GM10248 (cell line): ENCODE results near the gene HASPIN.
"Not testable (repeated sequence)": the region's sequence is repeated elsewhere in the genome, so short reads cannot be mapped to it uniquely, and the experiment has no call there.

Source experiments
- CTCF ChIA-PET: fragments of 300-600 bp; sonication (Branson Sonifier 250); formaldehyde crosslinking; extraction: SDS; loops from one replicate; lab custom pipeline; 2021; ENCODE audit warnings: antibody characterized with exemption; lab: Yijun Ruan, JAX
- POLR2A ChIA-PET: fragments of 350-650 bp; sonication (Branson Sonifier 250); formaldehyde crosslinking; extraction: SDS; loops from one replicate; lab custom pipeline; 2020; ENCODE audit warnings: antibody characterized with exemption; lab: Yijun Ruan, JAX
- DNase-seq: peaks from one replicate; pipeline ENCODE4 v3.0.0; 2012; ENCODE audit errors: extremely low spot score
- TF ChIP-seq, protein P1 (sequence below): IDR thresholded peaks from 2 replicates; pipeline ENCODE4 v1.5.1; 2012; ENCODE audit warnings: mild to moderate bottlenecking, low read depth; ENCODE audit errors: extremely low read depth, missing control alignments, control extremely low read depth

HASPIN gene

GRCh38 chr17:3718201-3718600 is 5.5 kb upstream of the HASPIN start:
- DNase-seq, result no peak
- ChIA-PET CTCF (interaction anchor here (1.0 to 1.9 kb wide), 4 partner anchors 12 to 23 kb away, joined by 3 to 6 read pairs (median 4); no protein-coding TSS in a partner anchor), POLR2A (no interaction called here)
- TF ChIP-seq, protein P1, sequence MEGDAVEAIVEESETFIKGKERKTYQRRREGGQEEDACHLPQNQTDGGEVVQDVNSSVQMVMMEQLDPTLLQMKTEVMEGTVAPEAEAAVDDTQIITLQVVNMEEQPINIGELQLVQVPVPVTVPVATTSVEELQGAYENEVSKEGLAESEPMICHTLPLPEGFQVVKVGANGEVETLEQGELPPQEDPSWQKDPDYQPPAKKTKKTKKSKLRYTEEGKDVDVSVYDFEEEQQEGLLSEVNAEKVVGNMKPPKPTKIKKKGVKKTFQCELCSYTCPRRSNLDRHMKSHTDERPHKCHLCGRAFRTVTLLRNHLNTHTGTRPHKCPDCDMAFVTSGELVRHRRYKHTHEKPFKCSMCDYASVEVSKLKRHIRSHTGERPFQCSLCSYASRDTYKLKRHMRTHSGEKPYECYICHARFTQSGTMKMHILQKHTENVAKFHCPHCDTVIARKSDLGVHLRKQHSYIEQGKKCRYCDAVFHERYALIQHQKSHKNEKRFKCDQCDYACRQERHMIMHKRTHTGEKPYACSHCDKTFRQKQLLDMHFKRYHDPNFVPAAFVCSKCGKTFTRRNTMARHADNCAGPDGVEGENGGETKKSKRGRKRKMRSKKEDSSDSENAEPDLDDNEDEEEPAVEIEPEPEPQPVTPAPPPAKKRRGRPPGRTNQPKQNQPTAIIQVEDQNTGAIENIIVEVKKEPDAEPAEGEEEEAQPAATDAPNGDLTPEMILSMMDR, result no peak

- TF ChIP-seq, protein P1, result no peak
- ChIA-PET POLR2A (interaction anchor here (0.6 kb wide), 1 partner anchor 20 kb away, joined by 4 read pairs; no protein-coding TSS in a partner anchor), CTCF (interaction anchor here (1.0 to 1.5 kb wide), 2 partner anchors 13 to 18 kb away, joined by 3 read pairs; no protein-coding TSS in a partner anchor)
- no peak for DNase-seq
Measured at GRCh38 chr17:3719265-3719664, 4.4 kb upstream of the HASPIN start.

- CTCF ChIA-PET, result interaction anchor here (0.8 to 4.0 kb wide), 13 partner anchors 10 to 280 kb away, joined by 3 to 29 read pairs (median 5); partner anchors contain the start of genes CTNS, NCBP3 and SHPK
- TF ChIP-seq, protein P1, result no peak
- DNase-seq, result no peak
- POLR2A ChIA-PET, result interaction anchor here (0.5 kb wide), 1 partner anchor 488 kb away, joined by 6 read pairs; no protein-coding TSS in a partner anchor
Measured at GRCh38 chr17:3722716-3723115, 987 bp upstream of the HASPIN start.

DNA sequence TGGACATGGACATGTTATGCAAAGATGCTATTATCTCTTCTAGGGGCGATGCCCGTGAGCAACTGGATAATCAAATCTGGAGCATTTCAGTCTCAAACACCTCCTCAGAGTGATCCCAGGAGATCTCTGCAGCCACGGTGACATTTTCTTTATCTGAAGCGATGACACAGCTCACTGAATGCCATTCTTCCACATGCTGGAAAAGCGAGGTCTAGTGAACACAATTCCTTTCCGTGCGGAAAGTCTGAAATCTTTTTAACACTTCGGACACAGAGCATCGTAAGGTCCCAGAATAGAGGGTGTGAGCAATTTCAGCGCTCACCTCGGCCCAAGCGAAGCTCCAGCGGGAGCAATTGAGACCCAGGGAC is 531 bp upstream of the HASPIN start:
- POLR2A ChIA-PET, result interaction anchor here (0.5 kb wide), 1 partner anchor 488 kb away, joined by 6 read pairs; no protein-coding TSS in a partner anchor
- TF ChIP-seq, protein P1, result no peak
- no peak for DNase-seq
- CTCF ChIA-PET, result interaction anchor here (0.9 to 4.0 kb wide), 10 partner anchors 9 to 279 kb away, joined by 3 to 29 read pairs (median 8); partner anchors contain the start of genes CTNS and SHPK

- ChIA-PET CTCF (interaction anchor here (1.2 to 4.0 kb wide), 7 partner anchors 8 to 103 kb away, joined by 3 to 29 read pairs (median 14); no protein-coding TSS in a partner anchor), POLR2A (no interaction called here)
- TF ChIP-seq, protein P1, result no peak
- no peak for DNase-seq
Measured at GRCh38 chr17:3724378-3725077, 825 bp downstream of the HASPIN start.

DNA sequence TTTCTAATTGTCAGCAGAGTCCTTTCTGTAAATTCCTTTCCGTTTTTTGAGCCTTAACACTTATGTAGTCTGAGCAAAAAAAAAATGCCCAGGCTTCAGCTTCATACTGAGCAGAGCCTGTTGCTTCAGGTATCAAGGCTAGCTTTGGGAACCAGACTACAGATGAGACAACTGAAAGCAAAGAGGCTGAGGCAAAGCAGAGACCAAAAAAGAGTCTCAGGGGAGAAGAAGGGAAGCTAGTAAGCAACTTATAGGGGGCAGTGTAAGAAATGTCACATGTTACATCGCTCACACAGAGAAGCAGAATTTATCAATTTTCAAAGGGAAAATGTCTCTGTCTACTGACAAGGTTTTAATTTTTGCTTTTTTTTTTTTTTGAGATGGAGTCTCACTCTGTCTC is 3.3 kb downstream of the HASPIN start:
- POLR2A ChIA-PET, result interaction anchor here (0.6 to 0.9 kb wide), 2 partner anchors 12 to 119 kb away, joined by 3 to 4 read pairs; partner anchors contain the start of gene NCBP3
- CTCF ChIA-PET, result interaction anchor here (1.1 to 6.2 kb wide), 8 partner anchors 8 to 1311 kb away, joined by 3 to 69 read pairs (median 8); partner anchors contain the start of gene NCBP3
- TF ChIP-seq, protein P1, result no peak
- DNase-seq, result no peak

- CTCF ChIA-PET, result interaction anchor here (1.3 to 6.2 kb wide), 7 partner anchors 7 to 1312 kb away, joined by 3 to 69 read pairs (median 10); partner anchors contain the start of gene NCBP3
- POLR2A ChIA-PET, result interaction anchor here (0.7 kb wide), 1 partner anchor 45 kb away, joined by 4 read pairs; no protein-coding TSS in a partner anchor
- not testable (repeated sequence) for DNase-seq
Measured at GRCh38 chr17:3728099-3728498, 4.4 kb downstream of the HASPIN start.
